GM12801 (cell line): ENCODE results near the gene FTHL17.

ENCODE experiments used
- CTCF ChIP-seq: IDR thresholded peaks from one replicate; pipeline ENCODE4 v1.5.1; 2011; ENCODE audit warnings: control low read depth; ENCODE audit not compliant: insufficient read length; ENCODE audit errors: extremely low read depth

The FTHL17 gene

GRCh38 chrX:31098079-31098478, 26.2 kb upstream of the FTHL17 start:
- TF ChIP-seq CTCF: no peak

- no peak for TF ChIP-seq CTCF
Measured at GRCh38 chrX:31093639-31093975, 21.8 kb upstream of the FTHL17 start.

- TF ChIP-seq CTCF: no peak
Measured at GRCh38 chrX:31092970-31093638, 21.3 kb upstream of the FTHL17 start.

- no peak for TF ChIP-seq CTCF
Measured at GRCh38 chrX:31092476-31092875, 20.6 kb upstream of the FTHL17 start.

GRCh38 chrX:31091819-31092218, 20.0 kb upstream of the FTHL17 start:
- no peak for TF ChIP-seq CTCF

- no peak for TF ChIP-seq CTCF
Measured at GRCh38 chrX:31074522-31074921, 2.7 kb upstream of the FTHL17 start.

- TF ChIP-seq CTCF: no peak
Measured at GRCh38 chrX:31071262-31071661, 579 bp downstream of the FTHL17 start.
